Mesenchymal stem cell (in vitro differentiated cells and primary cell): ENCODE data around the gene DAND5.

Experiments used
- DNase-seq: peaks from one replicate; pipeline ENCODE4 v3.0.0-alpha.2; 2013
- H2AFZ ChIP-seq: one replicate; pipeline ENCODE4 v1.6.1; 2013; ENCODE audit warnings: low read depth, mild to moderate bottlenecking, control low read depth, inconsistent platforms, low read length, moderate library complexity
- H2AK5ac ChIP-seq: 2 replicates; pipeline ENCODE4 v1.6.1; 2013; ENCODE audit warnings: low read length, moderate library complexity, mild to moderate bottlenecking, inconsistent platforms; ENCODE audit not compliant: severe bottlenecking
- H2BK120ac ChIP-seq: one replicate; pipeline ENCODE4 v1.6.1; 2013; ENCODE audit warnings: low read depth, mild to moderate bottlenecking, inconsistent platforms, low read length, moderate library complexity
- H2BK12ac ChIP-seq, 2 experiments: one replicate each; pipeline ENCODE4 v1.6.1; 2013; ENCODE audit warnings: inconsistent platforms in 2 of 2, low read length in 2 of 2, mild to moderate bottlenecking in 2 of 2, moderate library complexity in 2 of 2, control low read depth in 1 of 2
- H2BK15ac ChIP-seq: one replicate; pipeline ENCODE4 v1.6.1; 2013; ENCODE audit warnings: mild to moderate bottlenecking, low read depth, inconsistent platforms; ENCODE audit not compliant: poor library complexity, severe bottlenecking
- H2BK5ac ChIP-seq: 2 replicates; pipeline ENCODE4 v1.6.1; 2013; ENCODE audit warnings: low read depth, mild to moderate bottlenecking, low read length, control low read depth, inconsistent platforms; ENCODE audit not compliant: poor library complexity, severe bottlenecking
- H3K14ac ChIP-seq, 2 experiments: one replicate each; pipeline ENCODE4 v1.6.1; 2013; ENCODE audit warnings: inconsistent platforms in 2 of 2, low read length in 2 of 2, control low read depth in 1 of 2, mild to moderate bottlenecking in 1 of 2, moderate library complexity in 1 of 2
- H3K18ac ChIP-seq, 2 experiments: one replicate each; pipeline ENCODE4 v1.6.1; 2013; ENCODE audit warnings: inconsistent platforms in 2 of 2, low read length in 2 of 2, control low read depth in 1 of 2, low read depth in 1 of 2, mild to moderate bottlenecking in 1 of 2
- H3K23ac ChIP-seq, 2 experiments: one replicate each; pipeline ENCODE4 v1.6.1; 2013; ENCODE audit warnings: inconsistent platforms in 2 of 2, low read length in 2 of 2, mild to moderate bottlenecking in 2 of 2, moderate library complexity in 2 of 2, control low read depth in 1 of 2
- H3K27ac ChIP-seq: 2 replicates; pipeline ENCODE4 v1.5.1; 2013; ENCODE audit warnings: mild to moderate bottlenecking, moderate library complexity, low read length, control low read depth, inconsistent platforms; ENCODE audit not compliant: poor library complexity, severe bottlenecking
- H3K27me3 ChIP-seq, 2 experiments: 2 replicates each; pipeline versions ENCODE4 v1.6.1 to v1.7.0; 2013; ENCODE audit warnings: low read length in 2 of 2, mild to moderate bottlenecking in 2 of 2, moderate library complexity in 2 of 2, control low read depth in 1 of 2, inconsistent platforms in 1 of 2; ENCODE audit not compliant: control insufficient read depth in 1 of 2, insufficient read depth in 1 of 2
- H3K36me3 ChIP-seq, 2 experiments: 2 replicates each; pipeline versions ENCODE4 v1.6.1 to v1.7.0; 2013; ENCODE audit warnings: low read length in 2 of 2, control low read depth in 1 of 2, inconsistent platforms in 1 of 2, low read depth in 1 of 2, mild to moderate bottlenecking in 1 of 2; ENCODE audit not compliant: insufficient read depth in 2 of 2, control insufficient read depth in 1 of 2
- H3K4ac ChIP-seq, 2 experiments: one replicate each; pipeline ENCODE4 v1.6.1; 2013; ENCODE audit warnings: inconsistent platforms in 2 of 2, low read length in 2 of 2, mild to moderate bottlenecking in 2 of 2, moderate library complexity in 2 of 2, control low read depth in 1 of 2, low read depth in 1 of 2
- H3K4me1 ChIP-seq: 2 replicates; pipeline ENCODE4 v1.6.1; 2013; ENCODE audit warnings: low read depth, low read length, control low read depth; ENCODE audit not compliant: control insufficient read depth, insufficient read depth
- H3K4me2 ChIP-seq: 2 replicates; pipeline ENCODE4 v1.6.1; 2013; ENCODE audit warnings: low read length, mild to moderate bottlenecking, inconsistent platforms; ENCODE audit not compliant: poor library complexity, severe bottlenecking
- H3K4me3 ChIP-seq, 2 experiments: 2 replicates each; pipeline versions ENCODE4 v1.5.1 to v1.7.0; 2013; ENCODE audit warnings: low read length in 2 of 2, mild to moderate bottlenecking in 2 of 2, control low read depth in 1 of 2, low read depth in 1 of 2; ENCODE audit not compliant: insufficient read depth in 1 of 2
- H3K79me1 ChIP-seq: replicated peaks from 2 replicates; pipeline ENCODE4 v1.6.1; 2013; ENCODE audit warnings: mild to moderate bottlenecking, control low read depth, low read length, inconsistent platforms; ENCODE audit not compliant: poor library complexity, severe bottlenecking
- H3K9ac ChIP-seq: 2 replicates; pipeline ENCODE4 v1.7.0; 2013; ENCODE audit warnings: mild to moderate bottlenecking, low read length, moderate library complexity
- H3K9me3 ChIP-seq: 2 replicates; pipeline ENCODE4 v1.7.0; 2013; ENCODE audit warnings: mild to moderate bottlenecking, low read length; ENCODE audit not compliant: control insufficient read depth
- H4K8ac ChIP-seq: one replicate; pipeline ENCODE4 v1.6.1; 2013; ENCODE audit warnings: inconsistent platforms, mild to moderate bottlenecking, low read length, moderate library complexity
- H4K91ac ChIP-seq: one replicate; pipeline ENCODE4 v1.6.1; 2013; ENCODE audit warnings: mild to moderate bottlenecking, low read length, inconsistent platforms
- WGBS: methylation state at CpG from one replicate; pipeline ENCODE4 v1.1.7; 2013; ENCODE audit warnings: mixed read lengths; 5-methylcytosine and 5-hydroxymethylcytosine counted together

Gene DAND5

DNA sequence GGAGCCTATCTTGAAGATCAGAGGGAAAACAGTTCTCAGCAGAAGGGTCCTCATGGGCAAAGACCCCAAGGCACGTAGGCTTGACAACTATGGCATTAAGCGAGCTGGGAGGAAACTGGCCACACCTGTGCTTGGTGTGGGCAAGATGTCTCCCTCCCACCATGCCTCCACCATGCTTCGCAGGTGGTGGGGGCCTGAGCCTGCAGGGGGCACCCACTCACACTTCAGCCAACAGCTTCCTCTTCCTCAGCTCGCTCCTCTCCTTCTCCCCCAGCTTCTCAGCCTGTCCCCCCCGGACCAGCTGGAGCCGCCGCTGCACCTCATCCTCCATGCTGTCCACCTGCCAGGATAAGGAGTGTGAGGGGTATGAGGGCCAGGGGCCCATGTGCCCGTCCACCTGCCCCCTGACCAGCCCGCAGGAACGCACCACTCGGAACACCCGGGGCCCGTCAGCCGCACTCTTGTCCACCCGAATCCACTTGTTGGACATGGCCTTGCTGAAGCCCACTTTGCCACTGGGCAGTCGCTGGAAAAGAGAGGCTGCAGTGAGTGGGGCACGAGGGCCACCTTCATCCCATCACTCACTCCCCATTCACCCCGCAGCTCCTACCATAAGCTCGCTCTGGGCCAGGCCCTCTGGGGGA lies 39.3 kb upstream of the DAND5 start:
- H3K14ac ChIP-seq: no peak overlapping the region
- H3K27ac ChIP-seq: no peak overlapping the region
- no peaks in the 10 kb centered on the region for H3K9me3 ChIP-seq
- no peak overlapping the region for H4K8ac ChIP-seq
- no peak overlapping the region for H2AK5ac ChIP-seq
- H3K4me1 ChIP-seq: peaks cover 12% of the 10 kb centered on the region
- H3K36me3 ChIP-seq: peaks cover 42 to 51% of the 10 kb centered on the region in 2 experiments
- no peaks in the 10 kb centered on the region for H3K27me3 ChIP-seq
- no peak overlapping the region for H4K91ac ChIP-seq
- no peak overlapping the region for H2BK5ac ChIP-seq
- no peak overlapping the region for H3K4ac ChIP-seq
- H3K79me1 ChIP-seq: peaks cover 27% of the 10 kb centered on the region
- no peak for DNase-seq
- H3K23ac ChIP-seq: no peak overlapping the region
- H2AFZ ChIP-seq: no peak overlapping the region
- H2BK12ac ChIP-seq: no peak overlapping the region
- 97% methylated on average over 14 of the region's 19 CpGs for WGBS
- H2BK15ac ChIP-seq: no peak overlapping the region
- H3K18ac ChIP-seq: no peak overlapping the region
- H2BK120ac ChIP-seq: no peak overlapping the region
- H3K4me2 ChIP-seq: no peak overlapping the region
- no peak overlapping the region for H3K4me3 ChIP-seq
- no peak overlapping the region for H3K9ac ChIP-seq

DNA sequence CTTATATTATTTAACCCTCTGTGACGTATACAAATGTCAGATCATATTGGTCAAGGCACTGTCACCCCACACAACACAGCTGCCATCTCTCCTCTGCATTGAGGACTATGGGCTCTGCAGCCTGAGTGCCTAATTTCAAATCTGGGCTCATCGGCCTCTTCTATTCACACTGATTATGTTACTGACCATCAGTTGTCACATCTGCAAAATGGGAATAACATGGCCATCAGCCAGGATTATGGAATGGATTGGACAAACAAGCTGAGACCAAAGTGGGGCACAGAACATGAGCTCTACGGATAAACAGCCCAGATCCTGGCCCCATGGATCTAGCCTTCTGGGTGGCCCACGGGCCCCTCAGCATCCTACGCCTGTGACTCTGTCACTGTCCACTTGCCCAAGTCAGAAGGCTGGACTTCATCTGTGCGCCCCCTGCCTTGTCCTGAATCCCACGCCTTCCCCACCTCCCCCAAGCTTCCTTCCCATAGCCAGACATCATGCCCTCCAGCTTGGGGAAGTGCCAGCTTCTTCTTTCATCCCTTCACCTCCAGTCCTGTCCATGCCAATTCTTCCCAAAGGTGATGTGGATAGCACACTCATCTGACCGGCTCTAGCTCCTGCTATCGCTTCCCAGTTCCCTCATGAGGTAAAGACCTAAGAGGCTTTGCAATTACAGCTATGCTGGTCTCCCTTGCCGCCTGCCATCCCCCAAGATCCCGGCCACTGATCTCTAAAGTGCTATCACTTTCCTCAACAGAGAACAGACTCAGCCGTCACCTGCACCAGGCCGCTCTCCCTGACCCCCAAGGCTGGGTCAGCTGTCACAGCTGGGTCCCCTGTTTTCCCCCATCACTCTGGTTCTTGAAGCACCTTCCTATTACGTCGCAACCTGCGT lies 36.7 kb upstream of the DAND5 start:
- no peak overlapping the region for H2BK120ac ChIP-seq
- peak overlapping the region in 1 of 2 experiments; percentile 99 for H3K14ac ChIP-seq
- peaks cover 17% of the 10 kb centered on the region for H3K4me1 ChIP-seq
- H3K4ac ChIP-seq: peak overlapping the region in 1 of 2 experiments; percentile 82
- no peak overlapping the region for H2BK5ac ChIP-seq
- peak overlapping the region; percentile 78 for H3K4me2 ChIP-seq
- H2AFZ ChIP-seq: peak overlapping the region; percentile 51
- H3K4me3 ChIP-seq: peak overlapping the region; percentile 99
- peaks cover 28 to 29% of the 10 kb centered on the region in 2 experiments for H3K36me3 ChIP-seq
- no peaks in the 10 kb centered on the region for H3K27me3 ChIP-seq
- WGBS: 43% methylated on average over 16 of the region's 16 CpGs
- H3K9ac ChIP-seq: peak overlapping the region; percentile 97
- peak overlapping the region in 1 of 2 experiments; percentile 66 for H3K23ac ChIP-seq
- DNase-seq: no peak
- H2AK5ac ChIP-seq: no peak overlapping the region
- H3K18ac ChIP-seq: peak overlapping the region; percentile 99
- H4K91ac ChIP-seq: no peak overlapping the region
- peaks cover 23% of the 10 kb centered on the region for H3K79me1 ChIP-seq
- no peaks in the 10 kb centered on the region for H3K9me3 ChIP-seq
- peak overlapping the region; percentile 27 for H3K27ac ChIP-seq
- no peak overlapping the region for H2BK12ac ChIP-seq
- peak overlapping the region; percentile 35 for H4K8ac ChIP-seq
- no peak overlapping the region for H2BK15ac ChIP-seq

DNA sequence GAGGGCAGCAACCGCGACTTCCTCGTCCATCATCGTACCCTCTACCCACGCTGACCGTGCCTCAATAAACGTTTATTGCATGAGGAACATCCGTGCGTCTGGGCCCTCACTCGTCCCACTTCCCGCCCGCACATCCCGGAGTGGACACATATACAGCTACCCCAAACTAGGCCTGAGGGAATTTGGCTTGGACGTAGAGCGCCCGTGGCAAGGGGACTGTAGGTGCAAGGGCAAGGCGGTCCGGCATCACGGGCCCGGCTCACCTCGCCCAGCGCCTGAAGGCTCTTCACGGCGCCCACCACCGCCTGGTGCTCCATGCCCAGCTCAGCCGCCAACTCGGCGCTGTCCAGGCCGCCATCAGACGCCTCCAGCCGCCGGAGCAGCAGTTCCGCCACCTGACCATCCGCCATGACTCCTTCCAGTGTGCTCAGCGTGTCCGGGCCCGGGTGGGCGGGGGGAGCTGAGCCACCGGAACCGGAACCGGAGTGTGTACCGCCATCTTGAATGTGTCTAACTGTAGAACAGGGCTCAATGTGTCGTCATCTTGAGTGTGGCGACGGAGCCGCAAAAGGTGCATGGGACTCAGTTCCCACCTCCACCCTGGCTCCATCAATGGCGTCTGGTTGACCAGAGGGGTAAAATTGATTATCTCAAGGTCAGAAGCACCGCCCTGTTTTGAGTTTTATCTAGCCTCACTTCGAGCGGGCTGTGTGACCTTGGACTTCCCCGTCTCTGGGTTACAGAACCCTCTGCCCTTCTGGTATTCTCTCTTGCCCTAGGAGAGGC lies 35.9 kb upstream of the DAND5 start, which contains the start of gene FARSA:
TSS of gene FARSA (minus strand) at position 425 of the 786 bp plus-strand sequence. CDS start at position 410, 15 bp downstream.
- Histone ChIP-seq H3K14ac (peak within 1 kb of the TSS in 1 of 2 experiments; percentile 99), H2AK5ac (peak within 1 kb of the TSS; percentile 27), H3K9me3 (no peaks in the 10 kb centered on the region), H2BK5ac (no peak within 1 kb of the TSS), H3K4ac (peak within 1 kb of the TSS; percentile 46 to 90), H3K18ac (peak within 1 kb of the TSS; percentile 99), H3K27ac (peak within 1 kb of the TSS; percentile 27), H3K27me3 (no peaks in the 10 kb centered on the region), H4K8ac (peak within 1 kb of the TSS; percentile 98), H2BK12ac (peak within 1 kb of the TSS in 1 of 2 experiments; percentile 56), H3K9ac (peak within 1 kb of the TSS; percentile 97), H2AFZ (peak within 1 kb of the TSS; percentile 60), H3K4me1 (peaks cover 19% of the 10 kb centered on the region), H2BK15ac (no peak within 1 kb of the TSS), H3K23ac (peak within 1 kb of the TSS in 1 of 2 experiments; percentile 66), H3K79me1 (peaks cover 20% of the 10 kb centered on the region), H4K91ac (peak within 1 kb of the TSS; percentile 95), H3K36me3 (peaks cover 21 to 23% of the 10 kb centered on the region in 2 experiments), H2BK120ac (no peak within 1 kb of the TSS), H3K4me2 (peak within 1 kb of the TSS; percentile 78), H3K4me3 (peak within 1 kb of the TSS; percentile 99)
- WGBS: 4% methylated on average over 51 of the region's 51 CpGs
- DNase-seq: peak; percentile 93
